WTC11 (cell line): ENCODE results near the gene BDH1.

Experiments
- CREM ChIP-seq: sonication (generic); formaldehyde crosslinking; IDR thresholded peaks from 2 replicates; pipeline ENCODE4 v1.8.1; 2022; ENCODE audit warnings: mild to moderate bottlenecking, missing genetic modification reagents, moderate library complexity
- TF ChIP-seq, protein P1 (sequence below): sonication (generic); formaldehyde crosslinking; conservative IDR thresholded peaks from 2 replicates; pipeline ENCODE4 v1.8.1; 2022; ENCODE audit warnings: mild to moderate bottlenecking, missing genetic modification reagents

DNA sequence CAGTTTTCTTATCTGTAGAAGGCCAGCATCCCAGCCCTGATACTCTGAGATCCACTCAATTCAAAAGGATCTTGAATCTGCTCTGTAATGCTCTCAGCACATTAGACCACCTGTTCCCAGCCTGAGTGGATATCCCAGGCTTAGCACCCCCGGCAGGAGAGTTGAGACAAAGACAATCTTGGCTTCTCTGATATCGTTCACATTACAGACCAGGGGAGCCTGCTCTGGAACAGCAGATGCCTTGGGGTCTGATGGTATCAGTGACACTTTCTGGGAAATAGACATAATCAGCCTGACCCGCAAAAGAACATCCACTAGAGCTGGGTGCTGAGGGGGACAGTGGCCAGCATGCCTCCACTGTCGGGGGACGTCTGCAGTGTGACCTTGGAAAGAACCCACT, 70.6 kb downstream of the BDH1 start:
- TF ChIP-seq, protein P1, sequence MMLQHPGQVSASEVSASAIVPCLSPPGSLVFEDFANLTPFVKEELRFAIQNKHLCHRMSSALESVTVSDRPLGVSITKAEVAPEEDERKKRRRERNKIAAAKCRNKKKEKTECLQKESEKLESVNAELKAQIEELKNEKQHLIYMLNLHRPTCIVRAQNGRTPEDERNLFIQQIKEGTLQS, result no peak
- TF ChIP-seq CREM (CRISPR knock-in tag), result no peak
